LNCAP (cell line): ENCODE data around the gene SMIM35.

Experiments used
- TF ChIP-seq, protein P1 (sequence below): fragments of 450-650 bp; IDR thresholded peaks from 2 replicates; pipeline ENCODE4 v1.5.1; 2017; ENCODE audit warnings: mild to moderate bottlenecking

SMIM35 gene

DNA sequence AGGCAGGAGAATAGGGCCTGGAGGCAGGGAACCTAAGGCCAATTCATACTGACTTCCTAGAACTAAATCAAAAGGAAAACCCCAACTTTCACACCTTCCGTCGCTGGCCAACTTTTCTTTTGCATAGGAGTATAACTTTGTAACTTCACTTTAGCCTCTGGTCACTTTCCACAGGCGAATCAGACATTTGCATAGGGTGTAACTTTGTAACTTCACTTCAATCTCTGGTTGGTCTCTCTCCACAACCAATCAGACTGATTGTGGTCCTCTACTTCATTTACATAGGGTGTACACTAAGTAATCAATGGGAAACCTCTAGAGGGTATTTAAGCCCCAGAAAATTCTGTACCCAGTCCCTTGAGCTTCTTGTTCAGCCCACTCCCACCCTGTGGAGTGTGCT lies 21.4 kb downstream of the SMIM35 start:
- TF ChIP-seq, protein P1, sequence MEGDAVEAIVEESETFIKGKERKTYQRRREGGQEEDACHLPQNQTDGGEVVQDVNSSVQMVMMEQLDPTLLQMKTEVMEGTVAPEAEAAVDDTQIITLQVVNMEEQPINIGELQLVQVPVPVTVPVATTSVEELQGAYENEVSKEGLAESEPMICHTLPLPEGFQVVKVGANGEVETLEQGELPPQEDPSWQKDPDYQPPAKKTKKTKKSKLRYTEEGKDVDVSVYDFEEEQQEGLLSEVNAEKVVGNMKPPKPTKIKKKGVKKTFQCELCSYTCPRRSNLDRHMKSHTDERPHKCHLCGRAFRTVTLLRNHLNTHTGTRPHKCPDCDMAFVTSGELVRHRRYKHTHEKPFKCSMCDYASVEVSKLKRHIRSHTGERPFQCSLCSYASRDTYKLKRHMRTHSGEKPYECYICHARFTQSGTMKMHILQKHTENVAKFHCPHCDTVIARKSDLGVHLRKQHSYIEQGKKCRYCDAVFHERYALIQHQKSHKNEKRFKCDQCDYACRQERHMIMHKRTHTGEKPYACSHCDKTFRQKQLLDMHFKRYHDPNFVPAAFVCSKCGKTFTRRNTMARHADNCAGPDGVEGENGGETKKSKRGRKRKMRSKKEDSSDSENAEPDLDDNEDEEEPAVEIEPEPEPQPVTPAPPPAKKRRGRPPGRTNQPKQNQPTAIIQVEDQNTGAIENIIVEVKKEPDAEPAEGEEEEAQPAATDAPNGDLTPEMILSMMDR, result no peak

DNA sequence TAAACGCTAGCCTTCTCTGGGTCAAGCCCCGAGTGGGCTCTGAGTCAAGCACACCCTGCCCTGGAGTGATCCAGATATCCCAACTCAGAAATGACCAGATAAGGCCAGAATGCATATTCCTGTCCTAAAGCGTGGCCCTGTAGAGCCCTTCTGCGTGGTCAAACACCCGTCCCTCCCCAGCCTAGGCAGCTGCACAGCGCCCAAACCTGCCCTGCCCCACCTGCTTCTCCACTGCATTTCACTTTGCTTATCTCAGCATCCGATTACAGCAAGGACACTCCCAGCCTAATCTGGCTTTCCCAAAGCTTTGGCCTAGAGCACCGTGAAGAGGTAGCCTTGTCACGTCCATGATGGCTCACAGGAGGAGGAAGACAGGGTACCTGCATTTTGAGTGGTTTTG lies 21.8 kb downstream of the SMIM35 start:
- TF ChIP-seq, protein P1, result no peak

DNA sequence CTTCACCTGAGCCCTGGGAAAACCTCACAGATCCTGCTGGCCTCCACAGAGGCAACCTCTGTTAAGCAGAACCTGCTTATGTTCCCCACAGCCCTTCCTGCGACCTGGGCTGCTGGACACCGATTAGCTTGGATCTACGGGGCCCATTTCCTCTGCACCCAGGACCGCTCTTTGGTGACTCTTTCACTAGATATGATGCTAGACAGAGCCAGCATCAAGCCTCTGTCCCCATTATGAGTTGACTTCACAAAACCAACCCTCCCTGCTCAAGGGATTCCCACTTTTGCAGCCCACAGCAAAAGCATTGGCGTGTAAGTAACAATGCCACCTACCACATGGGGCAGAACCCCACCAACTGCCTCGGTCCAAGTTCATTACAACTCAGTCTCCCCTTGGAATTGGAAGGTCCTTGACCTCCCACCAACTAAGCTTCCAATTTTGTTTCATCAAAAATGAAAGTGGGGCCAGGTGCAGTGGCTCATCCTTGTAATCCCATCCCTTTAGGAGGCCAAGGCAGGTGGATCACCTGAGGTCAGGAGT lies 25.1 kb downstream of the SMIM35 start:
- TF ChIP-seq, protein P1, result no peak

DNA sequence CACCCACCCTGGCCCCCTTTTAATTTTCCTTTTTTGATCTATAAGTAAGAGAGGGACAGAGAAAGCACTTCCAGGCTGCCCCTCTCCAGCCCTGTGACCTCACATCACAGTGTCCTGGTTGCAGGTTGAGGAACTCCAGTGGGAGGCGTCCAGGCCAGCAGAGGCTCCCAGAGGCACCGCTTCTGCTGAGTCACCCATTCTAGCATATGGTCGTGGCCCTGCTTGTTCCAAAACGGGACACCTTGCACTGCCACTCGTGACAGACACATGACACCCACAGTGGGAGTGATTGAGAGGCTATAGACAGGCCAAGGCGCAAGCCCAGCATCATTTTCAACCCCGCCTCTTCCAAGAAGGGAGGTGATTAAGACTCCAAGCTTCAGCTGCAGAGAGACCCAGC lies 25.9 kb downstream of the SMIM35 start:
- TF ChIP-seq, protein P1, result no peak

DNA sequence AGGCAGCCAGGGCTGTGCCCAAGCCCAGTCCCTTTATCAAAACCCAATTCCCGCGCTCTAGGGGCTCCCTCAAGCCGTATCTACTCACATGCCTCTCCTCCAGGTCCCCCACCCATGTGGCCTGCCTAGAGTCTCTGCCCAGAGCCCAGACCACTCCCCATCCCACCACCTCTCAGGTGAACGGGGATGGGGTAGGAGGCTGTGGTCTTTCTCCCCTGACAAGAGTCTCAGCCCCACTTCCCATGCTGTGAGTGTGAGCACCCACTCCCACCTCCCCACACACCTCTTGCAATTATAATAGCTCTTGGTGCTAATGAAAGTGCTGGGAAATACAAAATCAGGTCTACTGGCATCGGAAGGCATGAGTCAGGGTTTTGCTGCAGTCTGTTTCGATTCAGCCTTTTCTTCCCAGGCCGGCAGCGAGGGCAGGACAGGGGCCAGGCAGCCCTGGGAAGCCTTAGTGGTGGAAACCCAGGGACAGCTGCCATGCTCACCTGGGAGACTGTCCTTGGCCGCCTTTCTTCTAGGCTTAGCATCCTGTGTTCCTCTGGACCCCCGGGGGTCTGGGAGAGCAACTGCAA lies 26.6 kb downstream of the SMIM35 start:
- TF ChIP-seq, protein P1, result no peak

DNA sequence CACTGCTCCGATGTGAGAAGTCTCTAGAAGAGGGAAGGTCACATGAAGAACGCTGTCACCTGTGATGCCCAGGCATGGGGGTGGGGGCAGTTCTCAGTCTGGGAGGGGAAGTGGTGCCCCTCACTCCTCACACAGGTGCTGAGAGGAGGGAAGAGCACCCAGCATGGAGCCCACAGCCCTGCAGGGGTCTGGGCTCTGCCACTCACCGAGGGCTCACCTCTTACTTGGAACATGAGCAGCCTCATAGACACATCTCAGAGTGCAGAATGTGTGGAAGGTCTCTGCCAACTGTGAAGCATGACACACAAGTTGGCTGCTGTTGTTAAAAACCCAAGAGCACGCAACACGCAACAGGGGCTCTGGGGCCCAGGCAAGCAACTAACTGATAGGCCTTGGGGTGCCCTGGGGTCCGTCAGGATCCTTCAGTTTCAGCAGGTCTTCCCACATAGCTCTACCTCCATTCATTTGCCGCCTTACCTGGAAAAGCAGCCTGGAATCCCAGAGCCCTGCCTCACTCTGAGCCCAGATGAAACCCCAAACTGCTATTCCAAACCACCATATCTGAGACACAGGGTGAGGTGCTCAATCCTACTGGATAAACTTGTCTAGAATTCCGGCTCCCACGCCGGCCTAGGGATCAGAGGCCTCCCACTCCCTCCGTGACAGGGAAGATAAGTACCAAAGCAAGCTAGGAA lies 27.4 kb downstream of the SMIM35 start:
- TF ChIP-seq, protein P1, result no peak

DNA sequence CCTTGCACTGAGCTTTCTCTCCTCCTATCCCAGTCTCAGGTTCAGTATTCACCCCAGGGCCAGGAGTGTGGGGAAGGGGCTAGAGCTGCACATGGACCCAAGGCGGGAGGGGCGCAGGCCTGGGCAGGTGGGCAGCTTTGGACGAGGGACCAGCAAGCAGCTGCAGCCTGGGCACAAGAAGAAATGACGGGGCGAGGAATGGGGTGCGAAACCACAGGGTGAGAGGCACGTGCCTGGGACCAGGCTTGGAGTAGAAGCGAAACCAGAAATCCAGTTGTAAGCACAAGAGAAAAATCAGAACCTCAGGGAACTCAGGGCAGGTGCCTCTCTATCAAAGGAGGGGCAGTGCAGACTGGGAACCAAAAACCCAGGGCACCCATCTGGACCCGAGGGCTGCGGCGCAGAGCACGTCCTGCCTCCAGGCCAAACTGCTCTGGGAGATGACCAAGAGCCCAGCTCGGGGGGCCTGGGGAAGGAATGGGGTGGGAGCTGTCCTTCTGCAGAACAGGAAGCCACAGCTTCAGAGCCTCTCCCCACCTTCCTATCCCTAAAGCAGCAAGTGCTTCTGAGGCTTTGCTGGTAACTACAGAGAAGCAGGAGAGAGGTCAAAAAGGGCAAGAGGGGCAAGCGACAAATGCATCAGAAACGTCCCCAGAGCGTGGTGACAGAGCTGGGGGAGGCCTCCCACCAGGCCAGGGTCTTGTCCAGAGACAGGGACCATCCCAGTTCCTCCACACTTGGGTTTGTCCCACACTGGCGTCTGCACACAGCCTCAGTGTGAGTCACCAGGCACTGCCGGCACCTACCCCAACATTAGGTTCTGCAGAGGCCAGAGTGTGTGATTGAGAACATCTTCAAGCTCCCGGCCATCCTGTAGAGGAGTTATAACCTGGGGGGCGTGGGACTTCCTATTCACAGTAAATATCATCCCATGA lies 28.2 kb downstream of the SMIM35 start:
- TF ChIP-seq, protein P1, result no peak
